ENCODE data around the gene MME. TPM values are rescaled to one million over a fixed set of nuclear protein-coding genes. Genes with fewer than 3 reads are reported as not detected.

MME gene
- total and polyA plus RNA-seq, 2 of the 8 experiments (the other 6 are each of a cell fraction or from before 2014, with no cell fraction given) = 5.0 to 39.6 TPM

DNA sequence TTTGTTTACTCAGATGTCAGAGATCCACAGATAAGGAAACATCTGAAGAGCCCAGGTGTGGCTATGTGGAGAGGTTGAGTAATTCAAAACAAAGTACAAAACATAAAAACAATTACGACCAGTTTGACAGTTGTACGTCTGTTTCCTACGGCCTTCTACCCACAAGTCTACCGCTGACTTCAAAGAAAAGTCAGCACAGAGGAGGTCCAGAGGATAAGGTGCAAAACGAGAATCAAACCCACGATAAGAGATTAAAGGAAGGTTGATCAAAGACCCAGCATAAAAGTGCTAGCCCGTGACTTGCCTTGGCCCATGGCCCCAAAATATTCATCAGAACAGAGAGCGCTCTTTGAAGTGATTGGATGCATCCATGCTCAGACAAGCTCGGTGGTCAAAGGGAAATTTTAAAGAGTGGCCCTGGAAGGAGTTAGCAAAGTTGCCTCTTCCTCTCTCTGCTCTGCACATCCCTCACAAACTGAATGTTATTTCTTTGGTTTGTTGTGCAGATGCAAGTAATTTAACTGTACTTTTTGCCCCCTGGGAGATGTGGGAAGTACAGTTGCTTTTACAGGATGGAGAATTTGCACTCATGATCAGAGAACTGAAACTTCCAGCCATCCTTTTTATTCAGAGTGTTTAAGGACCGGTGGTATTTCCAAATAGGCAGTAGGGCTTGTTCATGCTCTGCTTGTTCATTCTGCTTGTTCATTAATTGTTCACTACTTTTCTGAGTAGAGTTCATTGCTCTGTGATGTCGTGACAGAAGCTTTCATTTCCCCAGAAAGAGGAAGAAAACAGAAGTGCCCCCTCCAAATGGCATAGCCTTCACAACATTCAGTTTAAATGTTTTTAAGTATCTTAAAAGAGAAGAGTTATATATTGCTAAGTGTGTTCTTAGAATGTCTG lies 31.1 kb downstream of the MME start:
- H2BK120ac ChIP-seq (replicated peaks; ENCODE audit: low read depth, low read length) = no peak overlapping the region
- H3K18ac ChIP-seq (ENCODE audit: extremely low read depth, low read length) = no peak overlapping the region
- FAIRE-seq = no peak

More for the DNA sequence above, 31.1 kb downstream of the MME start:
- Histone ChIP-seq H3K27ac (ENCODE audit: low read depth, low read length) (no peak overlapping the region), H3K14ac (ENCODE audit: insufficient read length) (no peak overlapping the region), H4K8ac (ENCODE audit: extremely low read depth, insufficient read depth, low read length) (no peak overlapping the region), H3K56ac (replicated peaks; ENCODE audit: insufficient read length, low read depth, low read length) (no peak overlapping the region), H2BK5ac (ENCODE audit: low read depth, low read length) (no peak overlapping the region), H4K5ac (ENCODE audit: insufficient read length, low read depth, low read length) (no peak overlapping the region), H3K79me1 (ENCODE audit: low read depth, low read length) (no peaks in the 10 kb centered on the region), H2BK15ac (ENCODE audit: low read length) (no peak overlapping the region), H3K23ac (ENCODE audit: insufficient read length) (no peak overlapping the region), H3K9me3 (ENCODE audit: insufficient read depth in 2 of 2, low read depth in 1 of 2, low read length in 1 of 2) (no peaks in the 10 kb centered on the region), H2BK20ac (ENCODE audit: low read length) (no peak overlapping the region), H2AK5ac (ENCODE audit: low read depth, low read length) (no peak overlapping the region), H4K91ac (replicated peaks; ENCODE audit: insufficient read length, low read length) (no peak overlapping the region), H3K4me1 (replicated peaks in 1 of 4; ENCODE audit: control insufficient read depth in 3 of 4, insufficient read depth in 4 of 4, low read length in 3 of 4) (no peaks in the 10 kb centered on the region), H2AFZ (ENCODE audit: low read length) (no peak overlapping the region), H3K4ac (replicated peaks; ENCODE audit: insufficient read length, low read depth, low read length) (no peak overlapping the region), H3K4me3 (ENCODE audit: extremely low read depth in 1 of 4, insufficient read depth in 2 of 4, low read depth in 3 of 4, low read length in 4 of 4) (no peak overlapping the region), H3K36me3 (ENCODE audit: control insufficient read depth in 2 of 4, insufficient read depth in 4 of 4, low read length in 3 of 4) (no peaks in the 10 kb centered on the region), H2BK12ac (ENCODE audit: low read depth, low read length) (no peak overlapping the region), H4K20me1 (replicated peaks in 1 of 2; ENCODE audit: control insufficient read depth in 1 of 2, insufficient read depth in 2 of 2, low read length in 2 of 2) (no peaks in the 10 kb centered on the region), H3K23me2 (ENCODE audit: low read depth, low read length) (no peaks in the 10 kb centered on the region), H3K4me2 (ENCODE audit: insufficient read depth in 1 of 2, low read depth in 2 of 2, low read length in 2 of 2) (no peak overlapping the region), H3K9ac (replicated peaks in 1 of 4; ENCODE audit: extremely low read depth in 1 of 4, low read depth in 3 of 4, low read length in 3 of 4) (no peak overlapping the region), H3K79me2 (ENCODE audit: control insufficient read depth in 1 of 2, insufficient read depth in 2 of 2, low read length in 2 of 2) (no peaks in the 10 kb centered on the region), H3K27me3 (replicated peaks in 1 of 4; ENCODE audit: control insufficient read depth in 3 of 4, extremely low read depth in 1 of 4, insufficient read depth in 3 of 4, low read length in 3 of 4) (no peaks in the 10 kb centered on the region)
- CTCF ChIA-PET (ENCODE audit: partially characterized antibody) = no interaction called here
- no peak for DNase-seq (ENCODE audit: low read depth in 1 of 2, low spot score in 2 of 2)
- TF ChIP-seq RBBP5 (IDR thresholded peaks at IDR 0.05; ENCODE audit: borderline replicate concordance, low read depth, low read length) (no peak), CREB1 (IDR thresholded peaks at IDR 0.05) (no peak), POLR2AphosphoS5 (IDR thresholded peaks at IDR 0.05; ENCODE audit: low read depth, low read length) (no peak), ASH2L (IDR thresholded peaks at IDR 0.05; ENCODE audit: low read length) (no peak)
- POLR2A ChIA-PET (ENCODE audit: partially characterized antibody) = no interaction called here
- whole genome bisulfite sequencing, 2 experiments (ENCODE audit: extremely low coverage in 1 of 2, insufficient coverage in 1 of 2, insufficient read length in 1 of 2, insufficient replicate concordance in 2 of 2, low coverage in 1 of 2, low lambda C conversion rate in 2 of 2, missing lambda C conversion rate in 1 of 2) = 90% methylated on average over 11 of the region's 11 CpGs; no CpG with 5 or more reads in 1 of the 2 experiments

All from H1 (cell line).